ENCODE results near the gene PALB2.
A peak's percentile ranks its signal among the peaks of the same experiment; 100 is the strongest.

Gene PALB2

GRCh38 chr16:23609929-23610328 is 31.2 kb downstream of the PALB2 start:
- no peak for TF ChIP-seq CTCF (IDR thresholded peaks at IDR 0.05; ENCODE audit: extremely low read depth, missing control alignments)
- DNase-seq (ENCODE audit: low spot score) = no peak

GRCh38 chr16:23608194-23608593 is 32.9 kb downstream of the PALB2 start:
- DNase-seq (ENCODE audit: low spot score) = no peak
- no peak for TF ChIP-seq CTCF (IDR thresholded peaks at IDR 0.05; ENCODE audit: extremely low read depth, missing control alignments)

GRCh38 chr16:23607726-23608125 is 33.4 kb downstream of the PALB2 start:
- TF ChIP-seq CTCF (IDR thresholded peaks at IDR 0.05; ENCODE audit: extremely low read depth, missing control alignments) = no peak
- no peak for DNase-seq (ENCODE audit: low spot score)

GRCh38 chr16:23597003-23597756 is 43.9 kb downstream of the PALB2 start:
- no peak for TF ChIP-seq CTCF (IDR thresholded peaks at IDR 0.05; ENCODE audit: extremely low read depth, missing control alignments)
- DNase-seq (ENCODE audit: low spot score) = peak; percentile 48

GRCh38 chr16:23595951-23596720 is 45.0 kb downstream of the PALB2 start, which contains the start of gene NDUFAB1:
NDUFAB1 (minus strand) TSS chr16:23596316; CDS start chr16:23596290, 26 bp downstream.
- peak; percentile 96 for DNase-seq (ENCODE audit: low spot score)
- peak; percentile 98 for TF ChIP-seq CTCF (IDR thresholded peaks at IDR 0.05; ENCODE audit: extremely low read depth, missing control alignments)

- DNase-seq (ENCODE audit: low spot score) = no peak
- no peak for TF ChIP-seq CTCF (IDR thresholded peaks at IDR 0.05; ENCODE audit: extremely low read depth, missing control alignments)
Measured at GRCh38 chr16:23595246-23595950, 45.7 kb downstream of the PALB2 start.

- TF ChIP-seq CTCF (IDR thresholded peaks at IDR 0.05; ENCODE audit: extremely low read depth, missing control alignments) = no peak
- no peak for DNase-seq (ENCODE audit: low spot score)
Measured at GRCh38 chr16:23594186-23594585, 46.9 kb downstream of the PALB2 start.
